HepG2 (cell line): ENCODE measurements around the gene ACTL7B. TPM values are rescaled to one million over a fixed set of nuclear protein-coding genes. Genes with fewer than 3 reads are reported as not detected.
A peak's percentile ranks its signal among the peaks of the same experiment; 100 is the strongest.

Experiments used
- BATF2 ChIP-seq: sonication (generic); formaldehyde crosslinking; IDR thresholded peaks from 2 replicates; pipeline ENCODE4 v1.8.0; 2022; ENCODE audit warnings: mild to moderate bottlenecking, missing genetic modification reagents, moderate library complexity
- BCLAF1 ChIP-seq: fragments of 450-650 bp; IDR thresholded peaks from 2 replicates; pipeline ENCODE4 v1.6.1; 2017; ENCODE audit warnings: mild to moderate bottlenecking
- CHCHD3 ChIP-seq: sonication (generic); formaldehyde crosslinking; IDR thresholded peaks from 2 replicates; pipeline ENCODE4 v1.8.0; 2022; ENCODE audit warnings: mild to moderate bottlenecking, missing genetic modification reagents, moderate library complexity
- FOXC1 ChIP-seq: sonication (generic); formaldehyde crosslinking; IDR thresholded peaks from 2 replicates; pipeline ENCODE4 v1.8.0; 2022; ENCODE audit warnings: mild to moderate bottlenecking, missing genetic modification reagents, borderline replicate concordance
- HNF4A ChIP-seq: sonication (generic); formaldehyde crosslinking; IDR thresholded peaks from 2 replicates; pipeline ENCODE4 v1.4.0; 2020; ENCODE audit warnings: missing genetic modification reagents
- JDP2 ChIP-seq: sonication (generic); formaldehyde crosslinking; IDR thresholded peaks from 2 replicates; pipeline ENCODE4 v1.8.1; 2022; ENCODE audit warnings: missing genetic modification reagents, borderline replicate concordance
- KDM6A ChIP-seq: IDR thresholded peaks from 2 replicates; pipeline ENCODE4 v1.6.1; 2016; ENCODE audit warnings: low read depth
- NFYB ChIP-seq: sonication (generic); formaldehyde crosslinking; IDR thresholded peaks from 2 replicates; pipeline ENCODE4 v1.4.0; 2020; ENCODE audit warnings: missing genetic modification reagents
- SCMH1 ChIP-seq: sonication (generic); formaldehyde crosslinking; IDR thresholded peaks from 2 replicates; pipeline ENCODE4 v1.9.0; 2021; ENCODE audit warnings: missing genetic modification reagents, mild to moderate bottlenecking, borderline replicate concordance
- SNRNP70 ChIP-seq: fragments of 200-400 bp; formaldehyde crosslinking; IDR thresholded peaks from 2 replicates; pipeline ENCODE4 v1.6.1; 2017; ENCODE audit warnings: mild to moderate bottlenecking, low read depth, low read length, moderate library complexity
- STAT5B ChIP-seq: sonication (generic); formaldehyde crosslinking; IDR thresholded peaks from 2 replicates; pipeline ENCODE4 v1.4.0; 2020; ENCODE audit warnings: missing genetic modification reagents
- ZBTB10 ChIP-seq: sonication (generic); formaldehyde crosslinking; IDR thresholded peaks from 2 replicates; pipeline ENCODE4 v1.4.0; 2020; ENCODE audit warnings: missing genetic modification reagents, borderline replicate concordance
- ZMYM2 ChIP-seq: sonication (generic); formaldehyde crosslinking; IDR thresholded peaks from 2 replicates; pipeline ENCODE4 v1.8.0; 2022; ENCODE audit warnings: mild to moderate bottlenecking, missing genetic modification reagents
- ZNF143 ChIP-seq: sonication (generic); formaldehyde crosslinking; IDR thresholded peaks from 2 replicates; pipeline ENCODE4 v1.4.0; 2020; ENCODE audit warnings: missing genetic modification reagents
- ZNF24 ChIP-seq: fragments of 450-650 bp; IDR thresholded peaks from 2 replicates; pipeline ENCODE4 v1.6.1; 2017; ENCODE audit warnings: antibody characterized with exemption, mild to moderate bottlenecking
- ZNF510 ChIP-seq: sonication (generic); formaldehyde crosslinking; IDR thresholded peaks from 2 replicates; pipeline ENCODE4 v1.4.0; 2020; ENCODE audit warnings: low read depth, mild to moderate bottlenecking, missing genetic modification reagents
- ZNF607 ChIP-seq: sonication (generic); formaldehyde crosslinking; IDR thresholded peaks from 2 replicates; pipeline ENCODE4 v1.5.1; 2020; ENCODE audit warnings: missing genetic modification reagents, mild to moderate bottlenecking, borderline replicate concordance
- ZNF616 ChIP-seq: sonication (generic); formaldehyde crosslinking; IDR thresholded peaks from 2 replicates; pipeline ENCODE4 v1.5.0; 2020; ENCODE audit warnings: low read depth, mild to moderate bottlenecking, missing genetic modification reagents
- ZNF800 ChIP-seq: sonication (generic); formaldehyde crosslinking; IDR thresholded peaks from 2 replicates; pipeline ENCODE4 v1.4.0; 2020; ENCODE audit warnings: missing genetic modification reagents
- polyA plus RNA-seq, 8 experiments: library from polyadenylated mRNA; depleted of rRNA in 3 of 8; stranded (reverse) in 7 of 8; unstranded in 1 of 8; fragments of >200 nt; fragmentation: Illumina TruSeq in 4 of 8; extraction: Trizol in 4 of 8; gene quantifications; 2 replicates each; pipeline versions ENCODE4 v1.2.1 to v1.2.3, GENCODE V29; 2011 to 2016; ENCODE audit warnings: low read depth in 4 of 8, missing spikeins in 1 of 8, mixed read lengths in 1 of 8; ENCODE audit not compliant: insufficient read depth in 1 of 8
- total RNA-seq, 5 experiments: library from RNA; depleted of rRNA; stranded (reverse); fragments of >200 nt; fragmentation: Illumina TruSeq; extraction: Trizol; gene quantifications; 2 replicates each; pipeline ENCODE4 v1.2.3, GENCODE V29; 2016; ENCODE audit warnings: low read depth in 1 of 5
- TF ChIP-seq, protein P1 (sequence below): sonication (generic); formaldehyde crosslinking; IDR thresholded peaks from 2 replicates; pipeline ENCODE4 v1.5.1; 2020; ENCODE audit warnings: missing genetic modification reagents, mild to moderate bottlenecking, borderline replicate concordance

ACTL7B gene
- total and polyA plus RNA-seq, 2 of the 13 experiments (the other 11 are each of a cell fraction or from before 2014, with no cell fraction given) = 0.07 to 0.11 TPM

DNA sequence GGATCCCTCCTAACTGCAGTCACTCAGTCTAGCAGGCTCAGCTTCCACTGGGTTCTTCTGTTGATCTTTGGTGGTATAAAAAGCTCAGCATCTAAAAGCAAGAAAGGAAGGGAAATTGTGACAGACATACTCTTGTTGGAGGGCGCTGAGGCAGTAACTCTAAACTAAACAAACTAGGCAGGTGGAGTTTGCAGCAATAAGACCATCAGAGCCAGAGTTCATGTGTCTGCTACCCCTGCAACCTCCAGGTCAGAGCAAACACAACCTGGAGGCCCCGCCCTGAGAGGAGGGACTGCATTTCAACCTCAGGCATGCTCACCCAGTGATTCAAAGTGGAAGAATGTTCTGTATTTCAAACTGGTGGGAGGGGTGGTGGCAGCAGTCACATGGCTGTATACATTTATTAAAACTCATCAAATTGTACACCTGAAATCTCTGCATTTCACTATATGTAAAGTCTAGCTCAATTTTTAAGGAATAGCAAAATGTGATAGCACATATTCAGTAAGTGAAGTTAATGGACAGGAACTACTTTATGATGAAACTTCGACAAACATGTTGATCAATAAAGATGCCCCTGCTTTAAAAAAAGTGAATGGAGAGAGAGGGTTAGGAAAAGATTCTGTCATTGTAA is 13.4 kb upstream of the ACTL7B start (continued):
- TF ChIP-seq, protein P1, sequence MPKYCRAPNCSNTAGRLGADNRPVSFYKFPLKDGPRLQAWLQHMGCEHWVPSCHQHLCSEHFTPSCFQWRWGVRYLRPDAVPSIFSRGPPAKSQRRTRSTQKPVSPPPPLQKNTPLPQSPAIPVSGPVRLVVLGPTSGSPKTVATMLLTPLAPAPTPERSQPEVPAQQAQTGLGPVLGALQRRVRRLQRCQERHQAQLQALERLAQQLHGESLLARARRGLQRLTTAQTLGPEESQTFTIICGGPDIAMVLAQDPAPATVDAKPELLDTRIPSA = no peak
- no peak for TF ChIP-seq SCMH1 (CRISPR knock-in tag)
- no peak for TF ChIP-seq ZNF616 (CRISPR knock-in tag)
- TF ChIP-seq CHCHD3 (CRISPR knock-in tag) = no peak
- TF ChIP-seq ZBTB10 (CRISPR knock-in tag) = no peak
- TF ChIP-seq FOXC1 (CRISPR knock-in tag) = peak; percentile 66; the same call in 1 of the 2 replicates
- TF ChIP-seq ZMYM2 (CRISPR knock-in tag) = 0 out of 2 replicates have a peak, but pooled peaks have one; percentile 33
- no peak for TF ChIP-seq ZNF510 (CRISPR knock-in tag)
- TF ChIP-seq BCLAF1 = no peak
- TF ChIP-seq ZNF607 = no peak
- 0 out of 2 replicates have a peak, but pooled peaks have one; percentile 32 for TF ChIP-seq ZNF800 (CRISPR knock-in tag)
- TF ChIP-seq JDP2 (CRISPR knock-in tag) = no peak
- no peak for TF ChIP-seq NFYB (CRISPR knock-in tag)
- no peak for TF ChIP-seq ZNF24
- TF ChIP-seq ZNF143 = no peak
- TF ChIP-seq STAT5B (CRISPR knock-in tag) = no peak
- peak; percentile 71 for TF ChIP-seq KDM6A
- no peak for TF ChIP-seq BATF2 (CRISPR knock-in tag)
- no peak for TF ChIP-seq SNRNP70
- peak; percentile 81 for TF ChIP-seq HNF4A
